ENCODE measurements around the gene UBTD2.

DNA sequence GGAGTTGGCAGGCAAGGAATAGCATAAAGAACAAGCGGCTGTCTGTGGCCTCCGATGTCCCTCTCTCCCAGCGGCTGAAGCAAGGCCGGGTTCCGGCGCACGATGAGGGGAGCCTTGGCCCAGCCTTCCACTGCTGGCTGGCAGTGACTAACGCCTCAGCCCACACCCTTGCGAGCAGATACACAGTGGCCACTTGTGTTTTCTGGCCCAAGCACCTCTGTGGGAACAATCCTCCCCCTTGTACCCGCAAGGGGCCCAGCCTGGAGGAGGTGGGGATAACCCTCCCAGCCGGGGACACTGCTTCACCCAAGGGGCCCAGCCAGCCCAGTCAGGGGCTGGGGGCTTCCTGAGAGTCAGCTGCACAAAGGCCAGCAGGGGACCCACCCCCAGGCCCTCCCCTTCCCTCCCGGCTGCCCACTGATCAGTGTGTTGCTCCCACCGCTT is 118.8 kb downstream of the UBTD2 start:
- TF ChIP-seq FOXK2 (IDR thresholded peaks at IDR 0.05) (no peak), SP1 (IDR thresholded peaks at IDR 0.05) (no peak), ZNF384 (IDR thresholded peaks at IDR 0.05) (no peak), L3MBTL2 (conservative IDR thresholded peaks at IDR 0.05) (no peak), HDGF (IDR thresholded peaks at IDR 0.05; ENCODE audit: borderline replicate concordance) (no peak), FOXM1 (IDR thresholded peaks at IDR 0.05; ENCODE audit: borderline replicate concordance) (no peak), ARNT (IDR thresholded peaks at IDR 0.05) (no peak), TARDBP (IDR thresholded peaks at IDR 0.05) (no peak)

Data from HEK293T (cell line).